HEK293 (cell line): ENCODE measurements around the gene PABPC3.

Experiments
- CTCF ChIA-PET: fragments of 350-600 bp; formaldehyde crosslinking; extraction: SDS; loops from one replicate; lab custom pipeline; 2021; ENCODE audit warnings: antibody characterized with exemption; lab: Yijun Ruan, JAX
- POLR2A ChIA-PET: fragments of 300-600 bp; formaldehyde crosslinking; extraction: SDS; loops from one replicate; lab custom pipeline; 2020; ENCODE audit warnings: antibody characterized with exemption, inconsistent platforms; lab: Yijun Ruan, JAX
- H3K27ac ChIP-seq: fragments of 200-500 bp; sonication (Bioruptor generic); 2 replicates; pipeline ENCODE4 v1.5.1; 2014; ENCODE audit warnings: low read depth, low read length, control low read depth, inconsistent platforms; ENCODE audit errors: extremely low read depth
- H3K36me3 ChIP-seq, 2 experiments: fragments of 200-500 bp in 1 of 2; sonication (Bioruptor generic) in 1 of 2; 1 replicate in 1 of 2; 2 replicates in 1 of 2; pipeline ENCODE4 v1.5.1; 2014 to 2017; ENCODE audit warnings: inconsistent platforms in 2 of 2, low read length in 2 of 2; ENCODE audit not compliant: control insufficient read depth in 2 of 2, insufficient read depth in 1 of 2
- H3K4me1 ChIP-seq: fragments of 200-500 bp; sonication (Bioruptor generic); 2 replicates; pipeline ENCODE4 v1.5.1; 2014; ENCODE audit warnings: mild to moderate bottlenecking, low read length, inconsistent platforms; ENCODE audit not compliant: control insufficient read depth, insufficient read depth
- H3K4me3 ChIP-seq: 2 replicates; pipeline ENCODE4 v1.5.1; 2011; ENCODE audit warnings: low read depth, mild to moderate bottlenecking, control low read depth, low read length, moderate library complexity
- H3K9me3 ChIP-seq: fragments of 200-500 bp; sonication (Bioruptor generic); 2 replicates; pipeline ENCODE4 v1.5.1; 2014; ENCODE audit warnings: low read depth, low read length, inconsistent platforms; ENCODE audit not compliant: control insufficient read depth, insufficient read depth
- BCL11A ChIP-seq: fragments of 450-650 bp; formaldehyde crosslinking; IDR thresholded peaks from 2 replicates; pipeline ENCODE4 v1.5.1; 2016; ENCODE audit warnings: low read depth, missing biosample characterization, missing genetic modification characterization
- BCL6B ChIP-seq: fragments of 450-650 bp; formaldehyde crosslinking; IDR thresholded peaks from 2 replicates; pipeline ENCODE4 v1.5.1; 2017; ENCODE audit warnings: missing biosample characterization, missing genetic modification characterization
- IKZF3 ChIP-seq: fragments of 450-650 bp; IDR thresholded peaks from 2 replicates; pipeline ENCODE4 v1.5.0; 2018; ENCODE audit warnings: missing biosample characterization, mild to moderate bottlenecking, missing genetic modification characterization, moderate library complexity
- MEIS1 ChIP-seq: sonication (generic); formaldehyde crosslinking; IDR thresholded peaks from 2 replicates; pipeline ENCODE4 v1.8.1; 2022; ENCODE audit warnings: missing genetic modification reagents, mild to moderate bottlenecking, borderline replicate concordance
- PBX3 ChIP-seq: sonication (generic); formaldehyde crosslinking; IDR thresholded peaks from 2 replicates; pipeline ENCODE4 v1.8.1; 2022; ENCODE audit warnings: mild to moderate bottlenecking, moderate library complexity, missing genetic modification reagents
- RBAK ChIP-seq: fragments of 450-650 bp; formaldehyde crosslinking; IDR thresholded peaks from 2 replicates; pipeline ENCODE4 v1.5.1; 2016; ENCODE audit warnings: missing biosample characterization, missing genetic modification characterization
- SALL2 ChIP-seq: fragments of 450-650 bp; formaldehyde crosslinking; IDR thresholded peaks from 2 replicates; pipeline ENCODE4 v1.5.0; 2017; ENCODE audit warnings: missing biosample characterization, mild to moderate bottlenecking, missing genetic modification characterization, borderline replicate concordance
- SP7 ChIP-seq: fragments of 450-650 bp; formaldehyde crosslinking; IDR thresholded peaks from 2 replicates; pipeline ENCODE4 v1.5.1; 2016; ENCODE audit warnings: missing biosample characterization, missing genetic modification characterization
- ZBTB21 ChIP-seq: fragments of 450-650 bp; formaldehyde crosslinking; IDR thresholded peaks from 2 replicates; pipeline ENCODE4 v1.5.1; 2017; ENCODE audit warnings: missing biosample characterization, missing genetic modification characterization
- ZNF132 ChIP-seq: fragments of 450-650 bp; formaldehyde crosslinking; IDR thresholded peaks from 2 replicates; pipeline ENCODE4 v1.5.1; 2017; ENCODE audit warnings: missing biosample characterization, missing genetic modification characterization, borderline replicate concordance
- ZNF2 ChIP-seq: fragments of 450-650 bp; formaldehyde crosslinking; IDR thresholded peaks from 2 replicates; pipeline ENCODE4 v1.5.1; 2016; ENCODE audit warnings: missing biosample characterization, missing genetic modification characterization
- ZNF211 ChIP-seq: fragments of 450-650 bp; formaldehyde crosslinking; IDR thresholded peaks from 2 replicates; pipeline ENCODE4 v1.5.1; 2016; ENCODE audit warnings: low read depth, missing biosample characterization, missing genetic modification characterization
- ZNF335 ChIP-seq: fragments of 450-650 bp; formaldehyde crosslinking; conservative IDR thresholded peaks from 2 replicates; pipeline ENCODE4 v1.5.1; 2016; ENCODE audit warnings: missing biosample characterization, missing genetic modification characterization
- ZNF394 ChIP-seq: fragments of 450-650 bp; formaldehyde crosslinking; IDR thresholded peaks from 2 replicates; pipeline ENCODE4 v1.5.1; 2016; ENCODE audit warnings: missing biosample characterization, missing genetic modification characterization, mild to moderate bottlenecking, moderate library complexity, borderline replicate concordance
- ZNF404 ChIP-seq: fragments of 450-650 bp; formaldehyde crosslinking; IDR thresholded peaks from 2 replicates; pipeline ENCODE4 v1.5.1; 2017; ENCODE audit warnings: missing biosample characterization, missing genetic modification characterization
- ZNF433 ChIP-seq: fragments of 450-650 bp; formaldehyde crosslinking; IDR thresholded peaks from 2 replicates; pipeline ENCODE4 v1.5.1; 2016; ENCODE audit warnings: missing biosample characterization, missing genetic modification characterization, low read depth
- ZNF544 ChIP-seq: fragments of 450-650 bp; formaldehyde crosslinking; IDR thresholded peaks from 2 replicates; pipeline ENCODE4 v1.5.0; 2017; ENCODE audit warnings: missing biosample characterization, missing genetic modification characterization
- ZNF561 ChIP-seq: fragments of 450-650 bp; IDR thresholded peaks from 2 replicates; pipeline ENCODE4 v1.5.1; 2018; ENCODE audit warnings: missing biosample characterization, missing genetic modification characterization, borderline replicate concordance
- ZNF571 ChIP-seq: fragments of 450-650 bp; formaldehyde crosslinking; IDR thresholded peaks from 2 replicates; pipeline ENCODE4 v1.5.0; 2017; ENCODE audit warnings: missing biosample characterization, missing genetic modification characterization
- ZNF585B ChIP-seq: fragments of 450-650 bp; formaldehyde crosslinking; IDR thresholded peaks from 2 replicates; pipeline ENCODE4 v1.5.1; 2016; ENCODE audit warnings: missing biosample characterization, missing genetic modification characterization
- ZNF596 ChIP-seq: fragments of 450-650 bp; IDR thresholded peaks from 2 replicates; pipeline ENCODE4 v1.5.0; 2018; ENCODE audit warnings: missing biosample characterization, mild to moderate bottlenecking, missing genetic modification characterization, moderate library complexity
- ZNF629 ChIP-seq: fragments of 450-650 bp; formaldehyde crosslinking; IDR thresholded peaks from 2 replicates; pipeline ENCODE4 v1.5.1; 2017; ENCODE audit warnings: missing biosample characterization, missing genetic modification characterization
- TF ChIP-seq, protein P1 (sequence below): fragments of 450-650 bp; formaldehyde crosslinking; IDR thresholded peaks from 2 replicates; pipeline ENCODE4 v1.5.1; 2016; ENCODE audit warnings: missing biosample characterization, missing genetic modification characterization
- TF ChIP-seq, protein P2 (sequence below): fragments of 450-650 bp; formaldehyde crosslinking; IDR thresholded peaks from 2 replicates; pipeline ENCODE4 v1.5.1; 2016; ENCODE audit warnings: missing biosample characterization, missing genetic modification characterization
- TF ChIP-seq, protein P3 (sequence below): fragments of 450-650 bp; formaldehyde crosslinking; IDR thresholded peaks from 2 replicates; pipeline ENCODE4 v1.5.1; 2017; ENCODE audit warnings: missing biosample characterization, missing genetic modification characterization

Gene PABPC3

DNA sequence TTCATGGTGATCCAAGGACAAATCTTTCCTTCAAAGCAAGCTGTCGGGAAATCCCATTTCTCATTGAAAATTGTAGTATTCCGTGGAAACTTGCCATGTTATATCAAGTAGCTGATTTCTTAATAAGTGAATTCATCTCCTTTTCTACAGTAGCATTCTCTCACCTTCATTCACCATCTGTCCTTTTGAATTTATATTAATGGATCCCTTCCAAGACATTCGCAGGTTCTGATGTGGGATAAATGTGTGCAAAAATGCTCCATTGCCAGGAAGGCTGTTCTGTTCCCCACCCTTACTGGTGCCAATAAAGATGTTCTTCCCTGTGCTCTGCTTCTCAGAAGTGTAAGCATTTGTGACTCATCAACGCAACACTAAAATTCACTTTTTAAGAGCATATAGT, 40.0 kb downstream of the PABPC3 start:
- no peak overlapping the region for H3K27ac ChIP-seq
- H3K36me3 ChIP-seq, result no peaks in the 10 kb centered on the region
- POLR2A ChIA-PET, result no interaction called here
- H3K4me3 ChIP-seq, result no peak overlapping the region
- no peaks in the 10 kb centered on the region for H3K9me3 ChIP-seq
- CTCF ChIA-PET, result no interaction called here
- no peaks in the 10 kb centered on the region for H3K4me1 ChIP-seq
- TF ChIP-seq MEIS1, result no peak
- TF ChIP-seq ZBTB21 (tag by site-specific recombination), result no peak
- TF ChIP-seq, protein P1, sequence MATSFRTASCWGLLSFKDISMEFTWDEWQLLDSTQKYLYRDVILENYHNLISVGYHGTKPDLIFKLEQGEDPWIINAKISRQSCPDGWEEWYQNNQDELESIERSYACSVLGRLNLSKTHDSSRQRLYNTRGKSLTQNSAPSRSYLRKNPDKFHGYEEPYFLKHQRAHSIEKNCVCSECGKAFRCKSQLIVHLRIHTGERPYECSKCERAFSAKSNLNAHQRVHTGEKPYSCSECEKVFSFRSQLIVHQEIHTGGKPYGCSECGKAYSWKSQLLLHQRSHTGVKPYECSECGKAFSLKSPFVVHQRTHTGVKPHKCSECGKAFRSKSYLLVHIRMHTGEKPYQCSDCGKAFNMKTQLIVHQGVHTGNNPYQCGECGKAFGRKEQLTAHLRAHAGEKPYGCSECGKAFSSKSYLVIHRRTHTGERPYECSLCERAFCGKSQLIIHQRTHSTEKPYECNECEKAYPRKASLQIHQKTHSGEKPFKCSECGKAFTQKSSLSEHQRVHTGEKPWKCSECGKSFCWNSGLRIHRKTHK, result no peak
- no peak for TF ChIP-seq PBX3 (CRISPR knock-in tag)
- TF ChIP-seq ZNF335 (tag by site-specific recombination), result no peak
- no peak for TF ChIP-seq ZNF544 (tag by site-specific recombination)
- no peak for TF ChIP-seq ZNF132 (tag by site-specific recombination)
- no peak for TF ChIP-seq ZNF585B (tag by site-specific recombination)
- no peak for TF ChIP-seq ZNF629 (tag by site-specific recombination)

- Histone ChIP-seq H3K4me3 (no peak overlapping the region), H3K36me3 (no peaks in the 10 kb centered on the region), H3K27ac (no peak overlapping the region), H3K4me1 (no peaks in the 10 kb centered on the region), H3K9me3 (no peaks in the 10 kb centered on the region)
- CTCF ChIA-PET, result interaction anchor here (0.6 kb wide), 1 partner anchor 149 kb away, joined by 3 read pairs; no protein-coding TSS in a partner anchor
- POLR2A ChIA-PET, result no interaction called here
- TF ChIP-seq IKZF3 (tag by site-specific recombination) (no peak), ZNF571 (tag by site-specific recombination) (no peak)
- TF ChIP-seq, protein P2, sequence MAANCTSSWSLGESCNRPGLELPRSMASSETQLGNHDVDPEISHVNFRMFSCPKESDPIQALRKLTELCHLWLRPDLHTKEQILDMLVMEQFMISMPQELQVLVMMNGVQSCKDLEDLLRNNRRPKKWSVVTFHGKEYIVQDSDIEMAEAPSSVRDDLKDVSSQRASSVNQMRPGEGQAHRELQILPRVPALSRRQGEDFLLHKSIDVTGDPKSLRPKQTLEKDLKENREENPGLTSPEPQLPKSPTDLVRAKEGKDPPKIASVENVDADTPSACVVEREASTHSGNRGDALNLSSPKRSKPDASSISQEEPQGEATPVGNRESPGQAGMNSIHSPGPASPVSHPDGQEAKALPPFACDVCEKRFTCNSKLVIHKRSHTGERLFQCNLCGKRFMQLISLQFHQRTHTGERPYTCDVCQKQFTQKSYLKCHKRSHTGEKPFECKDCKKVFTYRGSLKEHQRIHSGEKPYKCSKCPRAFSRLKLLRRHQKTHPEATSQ (tag by site-specific recombination), result no peak
These were observed 41.2 kb downstream of the PABPC3 start for GRCh38 chr13:25136880-25137787.

DNA sequence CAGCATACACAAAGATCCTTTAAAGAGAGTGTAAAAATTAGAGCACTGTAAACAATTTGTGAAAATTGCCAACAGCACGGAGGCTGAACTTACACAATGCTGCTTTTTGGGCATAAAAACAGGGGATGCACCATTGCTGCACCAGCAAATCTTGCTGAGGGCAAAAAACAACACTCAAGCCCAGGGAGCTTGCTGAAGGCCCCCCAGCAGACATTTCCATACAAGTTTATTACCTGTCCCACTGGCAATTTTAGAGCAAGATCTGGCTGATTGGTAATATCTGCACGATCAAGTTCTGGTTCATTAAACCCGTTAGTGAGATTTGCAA, 41.8 kb downstream of the PABPC3 start:
- no peaks in the 10 kb centered on the region for H3K9me3 ChIP-seq
- CTCF ChIA-PET, result no interaction called here
- POLR2A ChIA-PET, result no interaction called here
- H3K4me3 ChIP-seq, result no peak overlapping the region
- no peaks in the 10 kb centered on the region for H3K36me3 ChIP-seq
- no peaks in the 10 kb centered on the region for H3K4me1 ChIP-seq
- no peak overlapping the region for H3K27ac ChIP-seq
- TF ChIP-seq ZNF404 (tag by site-specific recombination) (no peak), ZNF561 (tag by site-specific recombination) (no peak), ZNF596 (tag by site-specific recombination) (no peak), SALL2 (tag by site-specific recombination) (no peak), ZNF211 (no peak), ZNF2 (tag by site-specific recombination) (no peak), BCL11A (tag by site-specific recombination) (no peak), RBAK (no peak), BCL6B (tag by site-specific recombination) (no peak), ZNF394 (tag by site-specific recombination) (no peak), SP7 (tag by site-specific recombination) (no peak), ZNF433 (tag by site-specific recombination) (no peak)
- TF ChIP-seq, protein P3, sequence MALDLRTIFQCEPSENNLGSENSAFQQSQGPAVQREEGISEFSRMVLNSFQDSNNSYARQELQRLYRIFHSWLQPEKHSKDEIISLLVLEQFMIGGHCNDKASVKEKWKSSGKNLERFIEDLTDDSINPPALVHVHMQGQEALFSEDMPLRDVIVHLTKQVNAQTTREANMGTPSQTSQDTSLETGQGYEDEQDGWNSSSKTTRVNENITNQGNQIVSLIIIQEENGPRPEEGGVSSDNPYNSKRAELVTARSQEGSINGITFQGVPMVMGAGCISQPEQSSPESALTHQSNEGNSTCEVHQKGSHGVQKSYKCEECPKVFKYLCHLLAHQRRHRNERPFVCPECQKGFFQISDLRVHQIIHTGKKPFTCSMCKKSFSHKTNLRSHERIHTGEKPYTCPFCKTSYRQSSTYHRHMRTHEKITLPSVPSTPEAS (tag by site-specific recombination), result no peak
